ENCODE data around the gene CLTRN. TPM values are rescaled to one million over a fixed set of nuclear protein-coding genes. Genes with fewer than 3 reads are reported as not detected.
"Not testable (repeated sequence)": the region's sequence is repeated elsewhere in the genome, so short reads cannot be mapped to it uniquely, and the experiment has no call there.

The CLTRN gene
- total RNA-seq, 1 donor from 2014 or later, result not detected

- DNase-seq (ENCODE audit: low read depth), result no peak
Observed at GRCh38 chrX:15653961-15654360, 10.6 kb downstream of the CLTRN start.

- DNase-seq (ENCODE audit: low read depth), result not testable (repeated sequence)
Observed at GRCh38 chrX:15647510-15647909, 17.1 kb downstream of the CLTRN start.

DNA sequence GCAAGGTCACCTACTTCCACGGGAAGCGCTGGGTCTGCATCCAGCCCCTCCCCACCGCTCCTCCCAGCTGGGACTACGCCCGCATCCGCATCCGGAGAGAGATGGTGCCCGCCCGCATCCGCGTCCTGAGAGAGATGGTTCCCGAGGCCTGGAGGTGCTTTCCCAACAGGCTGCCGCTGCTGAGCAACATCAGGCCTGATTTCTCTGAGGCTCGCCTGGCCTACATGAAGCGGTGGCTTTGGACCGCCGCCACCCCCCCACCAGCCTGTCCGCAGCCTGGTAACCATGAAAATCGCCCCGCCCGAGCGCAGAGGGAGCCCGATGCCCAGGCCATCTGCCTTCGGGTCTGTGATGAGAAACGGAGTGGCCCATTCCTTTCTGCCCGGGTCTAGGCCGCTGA, 18.1 kb downstream of the CLTRN start:
- DNase-seq (ENCODE audit: low read depth), result no peak

DNA sequence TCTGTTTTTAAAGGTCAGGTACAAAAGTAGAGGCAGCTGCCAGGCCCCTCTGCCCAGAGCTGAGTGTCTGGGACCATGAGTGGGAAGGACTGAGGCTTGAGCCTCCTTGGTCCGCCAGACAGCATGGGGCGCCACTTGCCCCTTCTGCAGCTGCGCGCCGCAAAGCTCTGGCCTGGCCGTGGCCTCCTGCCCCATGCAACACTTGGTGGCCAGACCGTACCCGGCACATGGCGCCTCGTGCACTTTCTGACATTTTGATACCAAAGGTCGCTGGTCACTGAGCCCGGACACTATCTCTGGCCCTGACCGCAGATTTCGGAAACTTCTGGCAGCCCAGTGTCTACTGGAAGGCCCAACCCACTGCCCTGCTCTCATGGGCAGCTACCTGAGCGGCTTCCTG, 18.6 kb downstream of the CLTRN start:
- DNase-seq (ENCODE audit: low read depth), result no peak

DNA sequence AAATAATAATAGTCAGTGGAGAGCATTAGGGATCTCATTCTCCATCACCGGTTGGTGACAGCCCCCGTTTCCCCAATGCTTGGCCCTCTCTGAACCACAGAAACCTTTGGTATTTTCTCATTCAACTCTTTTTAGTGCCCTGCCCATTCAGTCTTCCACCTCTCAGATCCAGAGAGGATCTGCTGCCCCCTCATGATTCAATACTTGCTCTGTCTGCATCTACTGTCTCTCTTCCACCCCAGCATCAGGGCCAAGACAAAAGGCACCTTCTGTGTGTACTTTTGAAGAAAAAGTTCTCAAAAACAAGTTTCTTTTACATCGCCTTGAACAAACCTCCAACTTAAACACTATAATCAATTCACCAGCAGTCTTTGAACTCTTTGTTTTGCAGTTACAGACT, 19.3 kb downstream of the CLTRN start:
- DNase-seq (ENCODE audit: low read depth), result no peak

- DNase-seq (ENCODE audit: low read depth), result no peak
Observed at GRCh38 chrX:15644560-15644872, 20.1 kb downstream of the CLTRN start.

DNA sequence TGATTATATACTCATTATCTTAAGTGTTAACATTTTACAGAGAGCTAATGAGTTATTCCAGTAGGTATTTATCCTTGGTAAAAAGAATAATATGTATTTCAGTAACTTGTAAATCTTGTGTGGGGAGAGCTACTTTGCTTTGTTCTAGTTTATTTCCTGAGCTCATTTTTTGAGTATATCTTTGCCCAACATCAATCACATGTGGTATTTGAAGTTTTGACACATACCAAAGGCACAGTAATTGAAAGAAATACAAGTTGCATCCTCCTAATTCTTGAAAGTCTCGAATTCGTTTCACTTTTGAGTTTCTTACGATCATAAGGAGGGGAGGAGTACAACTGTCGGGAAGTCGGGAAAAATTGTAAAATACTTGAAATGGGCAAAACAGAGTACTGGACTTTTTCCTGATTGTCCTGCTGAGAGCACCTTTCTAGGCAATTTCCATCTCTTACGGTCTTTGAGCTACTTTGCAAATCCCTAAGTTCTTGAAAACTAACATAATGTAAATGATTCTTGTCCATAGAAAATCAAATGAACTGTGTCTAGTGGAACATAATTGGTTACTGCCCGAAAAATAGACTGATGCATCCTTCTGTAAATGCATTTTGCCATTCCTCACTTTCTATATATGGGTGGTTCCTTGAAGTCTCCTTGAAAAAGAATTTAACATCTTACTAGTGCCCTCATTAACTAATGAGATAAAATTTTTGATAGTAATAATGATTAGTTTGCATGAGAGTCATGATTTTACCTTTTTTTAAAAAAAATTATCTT, 20.6 kb downstream of the CLTRN start:
- no peak for DNase-seq (ENCODE audit: low read depth)

- DNase-seq (ENCODE audit: low read depth), result no peak
Observed at GRCh38 chrX:15631637-15632036, 33.0 kb downstream of the CLTRN start.

GRCh38 chrX:15623054-15623453, 41.6 kb downstream of the CLTRN start:
- no peak for DNase-seq (ENCODE audit: low read depth)

DNA sequence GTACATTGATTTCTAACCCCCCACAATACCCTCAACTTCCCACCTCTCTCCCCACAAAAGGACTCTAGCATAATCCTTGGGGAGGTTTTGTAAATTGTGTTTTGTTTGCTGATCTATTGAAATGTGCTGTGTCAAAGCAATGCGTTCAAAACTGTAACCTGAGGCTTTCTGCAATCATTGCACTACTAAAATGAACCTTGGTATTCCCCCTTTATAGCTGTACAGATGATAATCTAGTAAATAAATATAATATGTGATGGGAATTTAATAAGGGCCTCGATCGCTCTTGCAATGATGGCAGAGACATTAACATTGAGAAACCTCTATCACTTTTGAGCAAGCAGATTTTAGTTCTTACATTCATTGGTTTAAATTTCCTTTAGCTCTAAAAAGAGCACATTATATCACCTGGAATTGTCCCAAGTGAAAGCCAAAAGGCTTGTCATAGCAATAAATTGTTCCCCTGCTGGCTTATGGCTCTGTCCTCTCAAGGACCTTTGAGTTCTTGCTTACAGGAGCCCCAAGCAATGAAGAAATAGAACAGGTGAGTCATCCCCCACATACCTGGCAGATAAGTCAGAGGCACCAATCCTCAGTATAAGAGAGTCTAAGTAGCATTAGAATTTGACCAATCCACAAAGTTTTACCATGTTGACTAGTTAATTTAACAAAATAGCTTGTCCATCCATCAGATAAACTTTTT, 45.4 kb downstream of the CLTRN start:
- no peak for DNase-seq (ENCODE audit: low read depth)

DNA sequence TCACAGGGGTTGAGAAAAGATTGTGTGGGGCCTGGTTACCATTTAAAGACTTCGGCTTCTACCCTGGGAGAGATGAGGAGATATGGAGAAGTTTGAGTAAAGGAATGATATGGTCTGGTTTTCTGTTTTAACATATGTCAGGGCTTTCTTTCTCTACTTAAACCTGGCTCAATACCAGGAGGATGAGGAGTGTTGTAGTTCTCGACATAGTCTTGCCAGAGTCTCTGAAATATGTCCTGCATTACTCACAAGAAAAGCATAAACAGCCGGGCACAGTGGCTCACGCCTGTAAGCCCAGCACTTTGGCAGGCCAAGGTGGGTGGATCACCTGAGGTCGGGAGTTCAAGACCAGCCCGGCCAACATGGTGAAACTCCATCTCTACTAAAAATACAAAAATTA, 47.5 kb downstream of the CLTRN start:
- no peak for DNase-seq (ENCODE audit: low read depth)

DNA sequence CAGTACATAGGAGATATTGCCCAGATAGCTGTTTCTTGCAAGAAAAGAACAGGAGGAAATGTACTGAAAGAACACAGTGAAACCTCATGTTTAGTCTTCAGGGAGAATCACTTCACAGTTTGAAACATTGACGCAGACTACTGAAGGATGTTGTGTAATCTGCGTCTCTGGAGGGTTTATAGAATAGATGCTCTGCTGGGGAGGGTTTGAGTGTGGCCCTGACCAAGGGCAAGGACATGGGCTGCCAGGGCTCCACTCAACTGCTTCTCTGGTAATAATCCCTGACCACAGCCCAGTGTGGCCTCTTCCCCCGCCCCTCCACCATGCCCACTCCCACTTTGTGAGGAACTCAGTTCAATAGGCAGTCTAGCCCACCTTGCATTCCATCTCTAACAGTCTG, 48.1 kb downstream of the CLTRN start:
- no peak for DNase-seq (ENCODE audit: low read depth)

- DNase-seq (ENCODE audit: low read depth), result no peak
Observed at GRCh38 chrX:15607067-15607466, 57.5 kb downstream of the CLTRN start.

- no peak for DNase-seq (ENCODE audit: low read depth)
Observed at GRCh38 chrX:15606136-15606535, 58.5 kb downstream of the CLTRN start.

DNA sequence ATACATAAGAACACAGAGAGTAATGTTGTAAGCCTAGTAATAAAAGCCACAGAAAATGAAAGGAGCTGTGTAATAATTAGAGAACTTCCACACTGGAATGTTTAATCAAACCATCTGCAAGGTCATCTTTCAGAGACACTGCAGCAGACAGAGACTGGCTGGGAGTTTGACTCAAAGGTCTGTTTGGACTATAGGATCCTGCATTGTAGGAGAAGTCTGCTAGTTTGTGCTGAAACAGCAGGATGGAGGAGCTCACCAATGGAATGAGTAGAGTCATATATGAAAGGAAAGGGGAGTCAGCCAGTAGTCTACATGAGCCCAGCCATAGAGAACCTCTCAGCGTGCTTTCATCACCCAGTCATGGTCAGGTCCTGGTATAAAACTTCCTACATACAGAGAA, 59.4 kb downstream of the CLTRN start:
- DNase-seq (ENCODE audit: low read depth), result no peak

DNA sequence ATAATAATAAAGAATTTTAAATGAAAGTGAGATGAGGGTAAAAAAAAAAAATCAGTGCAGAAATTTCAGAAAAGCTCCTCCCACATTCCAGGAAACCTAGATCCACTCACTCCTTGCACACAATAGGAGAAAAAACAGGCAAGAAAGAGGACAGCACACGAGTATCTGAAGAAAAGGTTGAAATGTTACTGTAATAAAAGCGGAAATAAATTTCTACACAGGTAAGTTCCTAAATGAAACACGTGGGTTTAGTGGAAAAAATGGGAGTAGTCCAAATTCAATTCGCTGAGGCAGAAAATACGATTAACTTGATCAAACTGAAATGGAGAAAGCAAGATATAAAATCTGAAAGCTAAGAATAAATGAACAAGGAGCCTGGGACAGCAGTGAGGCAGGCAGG, 61.8 kb downstream of the CLTRN start:
- no peak for DNase-seq (ENCODE audit: low read depth)

GRCh38 chrX:15601932-15602331, 62.7 kb downstream of the CLTRN start:
- no peak for DNase-seq (ENCODE audit: low read depth)

DNA sequence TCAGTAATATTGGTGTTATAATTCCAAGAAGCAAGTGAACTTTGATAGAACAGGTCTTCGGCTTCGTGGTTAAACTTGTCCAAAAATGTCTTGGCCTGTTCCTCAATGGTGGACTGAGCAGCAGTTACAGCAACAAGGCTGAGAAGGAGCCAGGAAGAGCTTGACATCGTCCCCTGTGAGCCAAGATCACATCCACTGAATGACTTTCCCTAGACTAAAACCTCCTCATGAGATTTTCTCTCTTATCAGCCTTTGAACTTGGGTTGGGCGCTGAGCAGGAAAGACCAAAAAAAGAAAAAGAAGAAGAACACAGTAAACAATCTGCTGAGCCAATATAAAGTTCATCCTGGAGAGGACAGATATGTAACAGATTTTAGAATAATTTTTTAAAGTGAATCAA, 63.9 kb downstream of the CLTRN start, which contains the start of gene ACE2:
Gene ACE2, minus strand, starts transcription at position 216 of the 400 bp plus-strand sequence. Its CDS starts 49 bp downstream, at position 167.
- DNase-seq (ENCODE audit: low read depth), result no peak

GRCh38 chrX:15600049-15600448, 64.6 kb downstream of the CLTRN start:
- no peak for DNase-seq (ENCODE audit: low read depth)

DNA sequence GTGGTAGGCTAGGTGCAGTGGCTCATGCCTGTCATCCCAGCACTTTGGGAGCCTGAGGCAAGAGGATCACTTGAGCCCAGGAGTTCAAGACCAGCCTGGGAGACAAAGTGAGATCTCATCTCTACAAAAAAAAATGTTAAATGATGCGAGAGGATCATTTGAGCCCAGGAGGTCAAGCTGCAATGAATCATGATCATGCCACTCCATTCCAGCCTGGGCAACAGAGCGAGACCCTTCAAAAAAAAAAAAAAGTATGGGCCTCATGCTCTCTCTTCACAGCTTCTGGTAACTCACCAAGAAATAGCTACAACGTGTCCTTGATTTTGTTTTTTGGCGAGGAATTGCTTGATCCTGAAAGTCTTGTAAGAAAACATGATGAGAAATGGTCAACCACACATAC, 65.1 kb downstream of the CLTRN start:
- DNase-seq (ENCODE audit: low read depth), result no peak

- DNase-seq (ENCODE audit: low read depth), result no peak
Observed at GRCh38 chrX:15598026-15598425, 66.6 kb downstream of the CLTRN start.

DNA sequence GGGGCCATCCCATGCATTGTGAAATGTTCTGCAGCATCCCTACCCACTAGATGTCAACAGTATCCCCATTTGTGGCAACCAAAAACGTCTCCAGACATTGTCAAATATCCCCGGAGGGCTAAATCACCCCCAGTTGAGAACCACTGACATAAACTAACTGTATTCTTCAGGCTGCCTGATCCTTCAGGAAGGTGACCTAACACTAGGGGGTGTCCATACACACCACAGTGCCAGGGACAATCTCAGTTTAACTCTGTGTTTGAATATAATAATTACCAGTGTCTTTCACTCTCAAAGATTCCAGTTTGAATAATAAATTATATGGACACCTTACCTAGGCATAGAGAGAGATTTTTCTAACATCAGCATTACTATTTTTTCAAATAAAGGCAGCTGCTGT, 70.2 kb downstream of the CLTRN start:
- DNase-seq (ENCODE audit: low read depth), result no peak
